Prostate gland (tissue), 2 donors: Measurements from ENCODE around the gene ACADSB. TPM values are rescaled to one million over a fixed set of nuclear protein-coding genes. Genes with fewer than 3 reads are reported as not detected.

Experiments used
- DNase-seq: peaks from one replicate; pipeline ENCODE4 v3.0.0-alpha.2; 2019; ENCODE audit warnings: low spot score
- H3K27ac ChIP-seq, 2 donors: fragments of 200-600 bp; sonication (generic); 2 replicates each; pipeline ENCODE4 v1.5.1; 2017 to 2019
- H3K27me3 ChIP-seq: fragments of 200-600 bp; sonication (generic); replicated peaks from 2 replicates; pipeline ENCODE4 v1.5.1; 2019; ENCODE audit not compliant: insufficient read depth
- H3K36me3 ChIP-seq, 2 donors: fragments of 200-600 bp; sonication (generic); 1 replicate in 1 of 2; 2 replicates in 1 of 2; pipeline versions ENCODE4 v1.5.1 to v1.8.1; 2017 to 2019
- H3K4me1 ChIP-seq: fragments of 200-600 bp; sonication (generic); replicated peaks from 2 replicates; pipeline ENCODE4 v1.5.1; 2019
- H3K4me3 ChIP-seq, 2 donors: fragments of 200-600 bp; sonication (generic); 2 replicates each; pipeline ENCODE4 v1.5.1; 2017 to 2019
- H3K9me3 ChIP-seq: fragments of 200-600 bp; sonication (generic); 2 replicates; pipeline ENCODE4 v1.5.1; 2017
- POLR2A ChIP-seq: fragments of 450-650 bp; IDR thresholded peaks from one replicate; pipeline ENCODE4 v1.6.1; 2016; ENCODE audit warnings: antibody characterized with exemption, mild to moderate bottlenecking
- POLR2AphosphoS5 ChIP-seq: sonication (generic); formaldehyde crosslinking; IDR thresholded peaks from one replicate; pipeline ENCODE4 v1.6.1; 2017; ENCODE audit warnings: antibody characterized with exemption
- WGBS: methylation state at CpG from one replicate; pipeline ENCODE4 v1.1.5; 2018; 5-methylcytosine and 5-hydroxymethylcytosine counted together
- intact Hi-C: fragments of 100-400 bp; cut with DNase I; formaldehyde crosslinking; loops from one replicate; pipeline ENCODE4 v1.14.2; 2022
- total RNA-seq, 2 donors: library from RNA; depleted of rRNA; stranded (reverse); fragments of >200 nt; gene quantifications; one replicate each; pipeline ENCODE4 v1.1.0, GENCODE V29; 2016
- TF ChIP-seq, protein P1 (sequence below), 4 experiments: fragments of 200-600 bp in 2 of 4; fragments of 450-650 bp in 2 of 4; sonication (generic) in 2 of 4; IDR thresholded peaks; 1 replicate in 3 of 4; 2 replicates in 1 of 4; pipeline ENCODE4 v1.5.1; 2016 to 2019; ENCODE audit warnings: antibody characterized with exemption in 4 of 4, mild to moderate bottlenecking in 2 of 4, moderate library complexity in 2 of 4

The ACADSB gene
- total RNA-seq, 2 donors from 2014 or later, result 17.2 to 38.6 TPM

DNA sequence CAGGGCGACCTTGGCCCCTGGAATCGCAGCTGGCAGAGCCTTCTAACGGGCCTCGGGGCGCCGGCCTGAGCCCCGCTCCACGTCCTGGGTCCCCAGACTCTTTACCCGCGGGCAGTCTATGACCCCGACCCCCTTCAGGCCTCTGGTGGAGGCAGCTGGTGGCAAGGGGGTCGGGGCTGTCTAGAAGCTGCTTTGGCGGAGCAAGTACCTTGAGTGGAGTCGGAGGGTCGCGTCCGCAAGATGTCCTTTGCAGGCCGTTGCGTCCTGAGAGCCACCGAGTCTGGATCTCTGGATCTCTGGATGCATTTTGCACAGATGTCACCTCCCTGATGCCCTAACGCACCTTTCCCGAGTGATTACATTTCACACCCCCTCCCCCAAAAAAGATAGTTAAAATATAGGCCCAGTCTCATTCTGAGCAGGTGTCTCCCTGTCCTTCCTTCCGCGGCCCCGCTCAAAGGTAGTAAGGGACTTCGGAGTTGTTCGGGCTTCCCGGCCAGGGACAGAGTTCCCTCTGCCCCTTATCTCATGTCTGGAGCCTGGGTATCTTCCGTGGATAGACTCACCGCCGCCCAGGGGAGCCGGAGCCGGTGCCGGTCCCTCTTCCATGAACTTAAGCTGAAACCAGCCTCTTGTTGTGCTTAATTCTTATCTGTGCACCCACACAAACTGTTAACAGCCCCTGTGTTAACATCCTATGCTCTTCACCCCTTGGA, 457 bp downstream of the ACADSB start:
- TF ChIP-seq POLR2AphosphoS5, result no peak
- TF ChIP-seq POLR2A, result no peak
- TF ChIP-seq, protein P1, sequence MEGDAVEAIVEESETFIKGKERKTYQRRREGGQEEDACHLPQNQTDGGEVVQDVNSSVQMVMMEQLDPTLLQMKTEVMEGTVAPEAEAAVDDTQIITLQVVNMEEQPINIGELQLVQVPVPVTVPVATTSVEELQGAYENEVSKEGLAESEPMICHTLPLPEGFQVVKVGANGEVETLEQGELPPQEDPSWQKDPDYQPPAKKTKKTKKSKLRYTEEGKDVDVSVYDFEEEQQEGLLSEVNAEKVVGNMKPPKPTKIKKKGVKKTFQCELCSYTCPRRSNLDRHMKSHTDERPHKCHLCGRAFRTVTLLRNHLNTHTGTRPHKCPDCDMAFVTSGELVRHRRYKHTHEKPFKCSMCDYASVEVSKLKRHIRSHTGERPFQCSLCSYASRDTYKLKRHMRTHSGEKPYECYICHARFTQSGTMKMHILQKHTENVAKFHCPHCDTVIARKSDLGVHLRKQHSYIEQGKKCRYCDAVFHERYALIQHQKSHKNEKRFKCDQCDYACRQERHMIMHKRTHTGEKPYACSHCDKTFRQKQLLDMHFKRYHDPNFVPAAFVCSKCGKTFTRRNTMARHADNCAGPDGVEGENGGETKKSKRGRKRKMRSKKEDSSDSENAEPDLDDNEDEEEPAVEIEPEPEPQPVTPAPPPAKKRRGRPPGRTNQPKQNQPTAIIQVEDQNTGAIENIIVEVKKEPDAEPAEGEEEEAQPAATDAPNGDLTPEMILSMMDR (IDR thresholded peaks at IDR 0.05), result no peak
- no peaks in the 10 kb centered on the region for H3K27me3 ChIP-seq
- H3K4me1 ChIP-seq, result no peaks in the 10 kb centered on the region
- peak overlapping the region; percentile 91 to 93 for H3K27ac ChIP-seq
- WGBS, result under 1% methylated on average over 33 of the region's 34 CpGs
- intact Hi-C loops, result loop anchor here (2.0 kb wide), 2 partner anchors 54 to 144 kb away; partner anchors contain the start of gene C10orf88
- H3K9me3 ChIP-seq, result no peaks in the 10 kb centered on the region
- peak overlapping the region; percentile 73 to 96 for H3K4me3 ChIP-seq
- H3K36me3 ChIP-seq, result no peaks in the 10 kb centered on the region
- DNase-seq, result peak; percentile 10

DNA sequence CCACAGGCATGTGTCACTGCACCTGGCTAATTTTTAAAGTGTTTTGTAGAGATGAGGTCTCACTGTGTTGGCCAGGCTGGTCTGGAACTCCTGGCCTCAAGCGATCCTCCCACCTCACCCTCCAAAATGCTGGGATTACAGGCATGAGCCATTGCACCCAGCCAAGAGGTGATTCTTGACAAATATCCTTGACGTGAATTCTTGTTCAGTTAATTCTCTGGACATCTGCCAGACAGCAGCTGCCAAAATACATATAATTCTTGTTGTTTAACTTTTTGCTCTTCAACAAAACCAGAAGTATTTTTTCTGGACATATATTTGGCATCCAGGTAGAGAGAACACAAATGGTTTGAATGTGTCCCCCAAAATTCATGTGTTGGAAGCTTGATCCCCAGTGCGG, 3.2 kb downstream of the ACADSB start:
- TF ChIP-seq POLR2A, result no peak
- TF ChIP-seq POLR2AphosphoS5, result peak; percentile 35
- WGBS, result 59% methylated on average over 3 of the region's 3 CpGs
- intact Hi-C loops, result no loop called here

DNA sequence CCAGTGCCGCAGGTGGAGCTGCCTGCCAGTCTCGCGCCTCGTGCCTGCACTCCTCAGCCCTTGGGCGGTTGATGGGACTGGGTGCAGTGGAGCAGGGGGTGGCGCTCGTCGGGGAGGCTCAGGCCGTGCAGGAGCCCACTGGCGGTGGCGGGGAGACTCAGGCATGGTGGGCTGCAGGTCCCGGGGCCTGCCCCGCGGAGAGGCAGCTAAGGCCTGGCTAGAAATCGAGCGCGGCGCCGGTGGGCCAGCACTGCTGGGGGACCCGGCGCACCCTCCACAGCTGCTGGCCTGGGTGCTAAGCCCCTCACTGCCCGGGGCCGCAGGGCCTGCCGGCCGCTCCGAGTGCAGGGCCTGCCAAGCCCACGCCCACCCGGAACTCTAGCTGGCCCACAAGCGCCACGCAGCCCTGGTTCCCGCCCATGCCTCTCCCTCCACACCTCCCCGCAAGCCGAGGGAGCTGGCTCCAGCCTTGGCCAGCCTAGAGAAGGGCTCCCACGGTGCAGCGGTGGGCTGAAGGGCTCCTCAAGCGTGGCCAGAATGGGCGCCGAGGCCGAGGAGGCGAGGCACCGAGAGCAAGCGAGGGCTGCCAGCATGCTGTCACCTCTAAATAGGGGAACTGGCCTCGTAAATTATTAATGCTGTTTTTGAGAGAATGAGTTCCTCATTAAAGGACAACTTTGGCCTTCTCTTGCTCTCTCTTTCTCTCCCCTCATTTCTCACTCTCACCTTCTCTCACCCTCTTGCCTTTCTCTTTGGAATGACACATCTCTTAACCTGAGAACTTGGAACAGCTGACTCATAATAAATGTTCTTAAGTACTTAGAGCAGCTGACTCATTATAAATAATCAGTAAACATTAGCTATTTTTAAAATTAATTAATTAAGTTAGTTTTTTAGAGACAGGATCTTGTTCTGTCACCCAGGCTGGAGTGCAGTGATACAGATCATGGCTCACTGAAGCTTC, 4.9 kb downstream of the ACADSB start:
- intact Hi-C loops, result no loop called here
- WGBS, result 93% methylated on average over 34 of the region's 43 CpGs
- H3K4me1 ChIP-seq, result peaks cover 4% of the 10 kb centered on the region
- H3K4me3 ChIP-seq, result no peak overlapping the region
- H3K27me3 ChIP-seq, result no peaks in the 10 kb centered on the region
- no peaks in the 10 kb centered on the region for H3K36me3 ChIP-seq
- TF ChIP-seq POLR2A, result no peak
- TF ChIP-seq POLR2AphosphoS5, result no peak
- TF ChIP-seq, protein P1 (IDR thresholded peaks at IDR 0.05), result no peak
- DNase-seq, result no peak
- H3K9me3 ChIP-seq, result no peaks in the 10 kb centered on the region
- no peak overlapping the region for H3K27ac ChIP-seq

More for the DNA sequence above, 3.2 kb downstream of the ACADSB start:
- Histone ChIP-seq H3K27me3 (no peaks in the 10 kb centered on the region), H3K9me3 (no peaks in the 10 kb centered on the region), H3K36me3 (no peaks in the 10 kb centered on the region), H3K4me1 (peaks cover 4% of the 10 kb centered on the region), H3K4me3 (no peak overlapping the region), H3K27ac (no peak overlapping the region)
- DNase-seq, result peak; percentile 32

DNA sequence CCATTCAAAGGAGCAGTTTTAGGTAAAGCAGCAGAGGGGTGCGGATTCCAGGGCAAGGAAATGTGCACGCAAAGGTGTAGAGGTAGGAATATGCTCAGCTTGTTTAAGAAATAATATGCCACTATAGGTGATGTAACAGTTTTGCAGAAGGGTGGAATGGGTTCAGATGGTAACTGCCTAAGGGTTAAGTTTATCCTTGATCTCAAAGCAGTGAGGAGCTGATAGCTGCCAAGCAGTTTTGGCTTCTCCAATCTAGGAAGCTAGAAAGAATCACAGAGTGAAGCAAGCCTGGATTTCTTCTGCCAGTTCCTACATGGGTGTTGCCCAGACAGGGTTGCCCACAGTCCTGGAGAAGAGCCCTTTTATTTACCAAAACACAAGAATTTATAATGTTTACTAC, 6.0 kb downstream of the ACADSB start:
- Histone ChIP-seq H3K4me3 (no peak overlapping the region), H3K9me3 (no peaks in the 10 kb centered on the region), H3K4me1 (peaks cover 4% of the 10 kb centered on the region), H3K27ac (peak overlapping the region in 1 of 2 donors; percentile 3), H3K27me3 (no peaks in the 10 kb centered on the region), H3K36me3 (no peaks in the 10 kb centered on the region)
- TF ChIP-seq POLR2AphosphoS5 (no peak), POLR2A (no peak)
- TF ChIP-seq, protein P1 (IDR thresholded peaks at IDR 0.05), result no peak
- 91% methylated on average over 2 of the region's 2 CpGs for WGBS
- DNase-seq, result no peak
- intact Hi-C loops, result no loop called here

DNA sequence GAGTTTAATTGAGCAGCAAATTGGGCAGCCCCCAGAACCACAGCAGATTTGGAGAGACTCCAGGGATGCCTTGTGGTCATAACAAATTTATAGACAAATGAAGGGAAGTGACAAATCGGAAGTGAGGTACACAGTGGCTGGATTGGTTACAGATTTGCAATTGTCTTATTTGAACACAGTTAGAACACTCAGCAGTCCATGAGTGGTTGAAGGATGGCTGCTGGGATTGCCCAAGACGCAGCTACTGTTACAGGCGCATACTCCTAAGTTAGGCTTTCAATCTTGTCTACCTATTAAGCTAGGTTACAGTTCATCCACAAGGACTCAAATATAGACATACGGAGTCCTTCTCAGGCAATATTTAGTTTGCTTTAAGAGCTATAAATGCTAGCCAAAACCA, 7.4 kb downstream of the ACADSB start:
- TF ChIP-seq POLR2A (no peak), POLR2AphosphoS5 (no peak)
- TF ChIP-seq, protein P1 (IDR thresholded peaks at IDR 0.05), result no peak
- H3K4me1 ChIP-seq, result peaks cover 4% of the 10 kb centered on the region
- no peak for DNase-seq
- no peaks in the 10 kb centered on the region for H3K27me3 ChIP-seq
- no peaks in the 10 kb centered on the region for H3K36me3 ChIP-seq
- H3K9me3 ChIP-seq, result no peaks in the 10 kb centered on the region
- peak overlapping the region in 1 of 2 donors; percentile 17 for H3K27ac ChIP-seq
- 77% methylated on average over 4 of the region's 4 CpGs for WGBS
- no peak overlapping the region for H3K4me3 ChIP-seq
- intact Hi-C loops, result no loop called here
